Sigmoid colon (tissue), 4 donors: ENCODE data around the gene ZNF474.

Experiments used
- EP300 ChIP-seq, 4 donors: sonication (generic); formaldehyde crosslinking; IDR thresholded peaks; one replicate each; pipeline ENCODE4 v1.6.1; 2017; ENCODE audit warnings: antibody characterized with exemption in 4 of 4
- TF ChIP-seq, protein P1 (sequence below), 4 experiments: fragments of 450-650 bp in 3 of 4; fragments of 200-600 bp in 1 of 4; IDR thresholded peaks; one replicate each; pipeline ENCODE4 v1.5.1; 2016 to 2019; ENCODE audit warnings: antibody characterized with exemption in 4 of 4, mild to moderate bottlenecking in 3 of 4, moderate library complexity in 2 of 4

GRCh38 chr5:122175852-122176251, 46.5 kb downstream of the ZNF474 start:
- TF ChIP-seq, protein P1, sequence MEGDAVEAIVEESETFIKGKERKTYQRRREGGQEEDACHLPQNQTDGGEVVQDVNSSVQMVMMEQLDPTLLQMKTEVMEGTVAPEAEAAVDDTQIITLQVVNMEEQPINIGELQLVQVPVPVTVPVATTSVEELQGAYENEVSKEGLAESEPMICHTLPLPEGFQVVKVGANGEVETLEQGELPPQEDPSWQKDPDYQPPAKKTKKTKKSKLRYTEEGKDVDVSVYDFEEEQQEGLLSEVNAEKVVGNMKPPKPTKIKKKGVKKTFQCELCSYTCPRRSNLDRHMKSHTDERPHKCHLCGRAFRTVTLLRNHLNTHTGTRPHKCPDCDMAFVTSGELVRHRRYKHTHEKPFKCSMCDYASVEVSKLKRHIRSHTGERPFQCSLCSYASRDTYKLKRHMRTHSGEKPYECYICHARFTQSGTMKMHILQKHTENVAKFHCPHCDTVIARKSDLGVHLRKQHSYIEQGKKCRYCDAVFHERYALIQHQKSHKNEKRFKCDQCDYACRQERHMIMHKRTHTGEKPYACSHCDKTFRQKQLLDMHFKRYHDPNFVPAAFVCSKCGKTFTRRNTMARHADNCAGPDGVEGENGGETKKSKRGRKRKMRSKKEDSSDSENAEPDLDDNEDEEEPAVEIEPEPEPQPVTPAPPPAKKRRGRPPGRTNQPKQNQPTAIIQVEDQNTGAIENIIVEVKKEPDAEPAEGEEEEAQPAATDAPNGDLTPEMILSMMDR (IDR thresholded peaks at IDR 0.05) = no peak
- no peak for TF ChIP-seq EP300 (IDR thresholded peaks at IDR 0.05)
